Thyroid gland (tissue), 4 donors: ENCODE measurements around the gene SNED1. TPM values are rescaled to one million over a fixed set of nuclear protein-coding genes. Genes with fewer than 3 reads are reported as not detected.
A peak's percentile ranks its signal among the peaks of the same experiment; 100 is the strongest.
"Not testable (repeated sequence)": the region's sequence is repeated elsewhere in the genome, so short reads cannot be mapped to it uniquely, and the experiment has no call there.

Experiments
- DNase-seq, 2 donors: peaks; one replicate each; pipeline ENCODE4 v3.0.0-alpha.2; 2019
- H3K27ac ChIP-seq, 3 donors: fragments of 200-600 bp; sonication (generic); 1 replicate in 2 of 3; 2 replicates in 1 of 3; pipeline ENCODE4 v1.5.1; 2016 to 2019; ENCODE audit warnings: mild to moderate bottlenecking in 1 of 3, moderate library complexity in 1 of 3
- H3K27me3 ChIP-seq: fragments of 200-600 bp; sonication (generic); one replicate; pipeline ENCODE4 v1.5.1; 2019
- H3K36me3 ChIP-seq, 2 donors: fragments of 200-600 bp; sonication (generic); one replicate each; pipeline ENCODE4 v1.5.1; 2016 to 2019
- H3K4me1 ChIP-seq, 2 donors: fragments of 200-600 bp; sonication (generic); one replicate each; pipeline ENCODE4 v1.5.1; 2017 to 2019
- H3K4me3 ChIP-seq, 3 donors: fragments of 200-600 bp; sonication (generic); replicated peaks in 1 of 3; 1 replicate in 2 of 3; 2 replicates in 1 of 3; pipeline ENCODE4 v1.5.1; 2016; ENCODE audit warnings: mild to moderate bottlenecking in 1 of 3
- H3K9me3 ChIP-seq: fragments of 200-600 bp; sonication (generic); one replicate; pipeline ENCODE4 v1.5.1; 2017
- CTCF ChIP-seq, 6 experiments: fragments of 200-600 bp in 3 of 6; fragments of 450-650 bp in 3 of 6; sonication (generic) in 3 of 6; IDR thresholded peaks; one replicate each; pipeline ENCODE4 v1.5.1; 2016 to 2019; ENCODE audit warnings: antibody characterized with exemption in 6 of 6, mild to moderate bottlenecking in 2 of 6, inconsistent platforms in 1 of 6, moderate library complexity in 1 of 6
- POLR2A ChIP-seq, 2 donors: fragments of 450-650 bp; IDR thresholded peaks; one replicate each; pipeline ENCODE4 v1.6.1; 2017; ENCODE audit warnings: antibody characterized with exemption in 2 of 2, mild to moderate bottlenecking in 2 of 2, moderate library complexity in 1 of 2
- WGBS, 2 donors: methylation state at CpG; one replicate each; pipeline ENCODE4 v1.1.5; 2017; 5-methylcytosine and 5-hydroxymethylcytosine counted together
- intact Hi-C: fragments of 100-400 bp; cut with DNase I; formaldehyde crosslinking; loops from one replicate; pipeline ENCODE4 v1.15.1; 2023
- total RNA-seq, 4 donors: library from RNA; depleted of rRNA; stranded (reverse); fragments of >200 nt; gene quantifications; one replicate each; pipeline ENCODE4 v1.2.3, GENCODE V29; 2016

The SNED1 gene
- total RNA-seq, 4 donors from 2014 or later, result 47.7 to 122 (median 68.7) TPM

DNA sequence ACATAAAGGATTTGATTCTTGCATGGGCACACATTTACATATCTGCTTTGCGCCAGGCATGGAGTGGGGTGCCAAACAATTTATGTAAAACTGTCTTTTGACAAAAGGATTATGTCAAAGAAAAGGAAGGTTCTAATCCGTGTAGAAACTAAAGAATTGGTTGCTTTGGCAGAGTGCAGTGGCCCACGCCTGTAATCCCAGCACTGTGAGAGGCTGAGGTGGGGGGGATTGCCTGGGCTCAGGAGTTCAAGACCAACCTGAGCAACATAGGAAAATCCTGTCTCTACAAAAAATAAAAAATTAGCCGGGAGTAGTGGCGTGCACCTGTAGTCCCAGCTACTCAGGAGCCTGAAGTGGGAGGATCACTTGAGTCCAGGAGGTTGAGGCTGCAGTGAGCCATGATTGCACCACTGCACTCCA, 104.8 kb downstream of the SNED1 start:
- WGBS, 2 donors, result 31 to 33% methylated on average over 5 of the region's 5 CpGs
- peak in 1 of 6 experiments; percentile 11 for TF ChIP-seq CTCF (IDR thresholded peaks at IDR 0.05)
- TF ChIP-seq POLR2A (IDR thresholded peaks at IDR 0.05), result no peak
- no peak for DNase-seq
- H3K36me3 ChIP-seq, result no peaks in the 10 kb centered on the region
- peak overlapping the region; percentile 86 to 93 (median 90) for H3K27ac ChIP-seq
- H3K4me1 ChIP-seq, result peaks cover 23 to 33% of the 10 kb centered on the region in 2 donors
- intact Hi-C loops, result no loop called here
- peak overlapping the region in 2 of 3 donors; percentile 63 to 97 for H3K4me3 ChIP-seq
- no peaks in the 10 kb centered on the region for H3K27me3 ChIP-seq
- no peaks in the 10 kb centered on the region for H3K9me3 ChIP-seq

DNA sequence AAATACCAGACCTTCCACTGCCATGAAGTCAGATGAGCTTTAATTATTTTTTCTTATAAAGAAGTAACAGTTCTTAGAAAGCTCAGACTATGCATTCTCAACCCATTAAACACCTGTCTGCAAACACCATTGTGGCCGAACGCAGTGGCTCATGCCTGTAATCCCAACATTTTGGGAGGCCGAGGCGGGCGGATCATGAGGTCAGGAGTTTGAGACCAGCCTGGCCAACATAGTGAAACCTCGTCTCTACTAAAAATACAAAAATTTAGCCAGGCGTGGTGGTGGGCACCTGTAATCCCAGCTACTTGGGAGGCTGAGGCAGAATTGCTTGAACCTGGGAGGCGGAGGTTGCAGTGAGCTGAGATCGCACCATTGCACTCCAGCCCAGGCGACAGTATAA, 106.2 kb downstream of the SNED1 start:
- 97% methylated on average over 10 of the region's 10 CpGs for WGBS, 2 donors
- H3K36me3 ChIP-seq, H3K9me3 ChIP-seq, H3K27me3 ChIP-seq, H3K4me3 ChIP-seq, H3K27ac ChIP-seq, DNase-seq, intact Hi-C loops: not testable (repeated sequence)
- peaks cover 21 to 23% of the 10 kb centered on the region in 2 donors for H3K4me1 ChIP-seq

- Histone ChIP-seq H3K4me3 (no peak overlapping the region), H3K9me3 (no peaks in the 10 kb centered on the region), H3K4me1 (peaks cover 11 to 14% of the 10 kb centered on the region in 2 donors), H3K27me3 (no peaks in the 10 kb centered on the region), H3K36me3 (no peaks in the 10 kb centered on the region), H3K27ac (peak overlapping the region in 1 of 3 donors; percentile 10)
- TF ChIP-seq POLR2A (IDR thresholded peaks at IDR 0.05) (no peak), CTCF (IDR thresholded peaks at IDR 0.05) (no peak)
- WGBS, 2 donors, result 29 to 50% methylated on average over 2 to 3 of the region's 3 CpGs
- intact Hi-C loops, result no loop called here
- DNase-seq, result no peak
Observed at GRCh38 chr2:241105641-241106040, 107.2 kb downstream of the SNED1 start.

GRCh38 chr2:241107031-241107783, 108.8 kb downstream of the SNED1 start:
- intact Hi-C loops, result no loop called here
- no peak for TF ChIP-seq CTCF (IDR thresholded peaks at IDR 0.05)
- TF ChIP-seq POLR2A (IDR thresholded peaks at IDR 0.05), result no peak
- no peak overlapping the region for H3K27ac ChIP-seq

GRCh38 chr2:241108271-241109209, 110.1 kb downstream of the SNED1 start:
- H3K4me3 ChIP-seq, result no peak overlapping the region
- H3K27me3 ChIP-seq, result no peaks in the 10 kb centered on the region
- no peak for DNase-seq
- no peak for TF ChIP-seq CTCF (IDR thresholded peaks at IDR 0.05)
- no peak for TF ChIP-seq POLR2A (IDR thresholded peaks at IDR 0.05)
- H3K36me3 ChIP-seq, result no peaks in the 10 kb centered on the region
- H3K27ac ChIP-seq, result no peak overlapping the region
- H3K9me3 ChIP-seq, result no peaks in the 10 kb centered on the region
- peaks cover 0 to under 1% of the 10 kb centered on the region in 2 donors for H3K4me1 ChIP-seq
- WGBS, 2 donors, result 84% methylated on average over 30 to 35 of the region's 35 CpGs
- intact Hi-C loops, result no loop called here

More at GRCh38 chr2:241107031-241107783, 108.8 kb downstream of the SNED1 start:
- no peaks in the 10 kb centered on the region for H3K27me3 ChIP-seq
- DNase-seq, result no peak
- H3K4me1 ChIP-seq, result peaks cover 7 to 9% of the 10 kb centered on the region in 2 donors
- no peaks in the 10 kb centered on the region for H3K36me3 ChIP-seq
- H3K4me3 ChIP-seq, result no peak overlapping the region
- WGBS, 2 donors, result 93 to 97% methylated on average over 8 to 9 of the region's 9 CpGs
- no peaks in the 10 kb centered on the region for H3K9me3 ChIP-seq
